Naive B cell (primary cell): ENCODE results near the gene ABHD2. TPM values are rescaled to one million over a fixed set of nuclear protein-coding genes. Genes with fewer than 3 reads are reported as not detected.
"Not testable (repeated sequence)": the region's sequence is repeated elsewhere in the genome, so short reads cannot be mapped to it uniquely, and the experiment has no call there.

Experiments
- ATAC-seq, 2 donors: fragments of 150-1000 bp; cut with Tn5 transposase; 2 replicates each; pipeline ENCODE4 v1.10.0; 2021; ENCODE audit warnings: low read depth in 2 of 2, mild to moderate bottlenecking in 2 of 2, moderate library complexity in 2 of 2
- DNase-seq: peaks from one replicate; pipeline ENCODE4 v3.0.0; 2022
- H3K27ac Mint-ChIP-seq, 6 donors: one replicate each; pipeline ENCODE4 v1.8.0; 2020 to 2022; ENCODE audit warnings: mild to moderate bottlenecking in 6 of 6, mixed read lengths in 6 of 6, moderate library complexity in 5 of 6, inconsistent platforms in 2 of 6
- H3K27me3 Mint-ChIP-seq, 3 donors: one replicate each; pipeline ENCODE4 v1.8.0; 2021 to 2022; ENCODE audit warnings: mixed read lengths in 3 of 3, mild to moderate bottlenecking in 1 of 3
- H3K36me3 Mint-ChIP-seq, 2 donors: one replicate each; pipeline ENCODE4 v1.8.0; 2020 to 2022; ENCODE audit warnings: mixed read lengths in 2 of 2, inconsistent platforms in 1 of 2, mild to moderate bottlenecking in 1 of 2
- H3K4me1 Mint-ChIP-seq, 3 donors: one replicate each; pipeline ENCODE4 v1.8.0; 2020 to 2022; ENCODE audit warnings: mixed read lengths in 3 of 3, inconsistent platforms in 1 of 3, mild to moderate bottlenecking in 1 of 3, moderate library complexity in 1 of 3
- H3K4me3 Mint-ChIP-seq, 8 donors: one replicate each; pipeline ENCODE4 v1.8.0; 2020 to 2022; ENCODE audit warnings: mild to moderate bottlenecking in 8 of 8, mixed read lengths in 8 of 8, moderate library complexity in 8 of 8, inconsistent platforms in 2 of 8
- H3K9me3 Mint-ChIP-seq, 7 donors: one replicate each; pipeline ENCODE4 v1.8.0; 2020 to 2022; ENCODE audit warnings: mixed read lengths in 7 of 7, mild to moderate bottlenecking in 5 of 7, inconsistent platforms in 2 of 7, moderate library complexity in 1 of 7
- polyA plus RNA-seq, 6 donors: library from polyadenylated mRNA; unstranded; fragments of 300-500 nt; fragmentation: Illumina TruSeq; gene quantifications; one replicate each; pipeline ENCODE4 v1.2.3, GENCODE V29; 2021; ENCODE audit warnings: low read depth in 6 of 6

Gene ABHD2
- polyA plus RNA-seq, 6 donors from 2014 or later: 5.4 to 17.6 (median 12.1) TPM

DNA sequence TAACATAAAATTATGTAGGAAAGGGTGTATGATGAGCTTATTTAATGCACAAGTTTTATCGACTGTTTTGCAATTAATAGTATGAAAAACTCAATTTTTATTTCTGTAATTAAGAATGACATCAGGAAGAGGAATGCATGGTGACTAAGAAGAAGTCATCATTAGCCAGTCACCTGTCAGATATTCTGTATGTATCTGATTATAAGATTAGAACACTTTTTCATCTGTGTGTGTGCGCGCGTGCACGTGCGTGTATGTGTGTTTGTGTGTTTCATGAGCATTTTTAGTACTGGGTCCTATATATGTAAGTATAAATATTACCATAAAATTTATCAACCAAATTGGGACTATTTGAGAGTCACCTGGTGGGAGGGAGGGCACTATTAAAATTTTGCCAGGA is 5.0 kb upstream of the ABHD2 start:
- H3K36me3 Mint-ChIP-seq: no peaks in the 10 kb centered on the region
- no peak for DNase-seq
- peaks cover 10 to 12% (median 11%) of the 10 kb centered on the region in 3 donors for H3K27me3 Mint-ChIP-seq
- H3K9me3 Mint-ChIP-seq: no peaks in the 10 kb centered on the region
- H3K4me3 Mint-ChIP-seq: no peak overlapping the region
- ATAC-seq: no peak
- no peak overlapping the region for H3K27ac Mint-ChIP-seq
- H3K4me1 Mint-ChIP-seq: no peaks in the 10 kb centered on the region

DNA sequence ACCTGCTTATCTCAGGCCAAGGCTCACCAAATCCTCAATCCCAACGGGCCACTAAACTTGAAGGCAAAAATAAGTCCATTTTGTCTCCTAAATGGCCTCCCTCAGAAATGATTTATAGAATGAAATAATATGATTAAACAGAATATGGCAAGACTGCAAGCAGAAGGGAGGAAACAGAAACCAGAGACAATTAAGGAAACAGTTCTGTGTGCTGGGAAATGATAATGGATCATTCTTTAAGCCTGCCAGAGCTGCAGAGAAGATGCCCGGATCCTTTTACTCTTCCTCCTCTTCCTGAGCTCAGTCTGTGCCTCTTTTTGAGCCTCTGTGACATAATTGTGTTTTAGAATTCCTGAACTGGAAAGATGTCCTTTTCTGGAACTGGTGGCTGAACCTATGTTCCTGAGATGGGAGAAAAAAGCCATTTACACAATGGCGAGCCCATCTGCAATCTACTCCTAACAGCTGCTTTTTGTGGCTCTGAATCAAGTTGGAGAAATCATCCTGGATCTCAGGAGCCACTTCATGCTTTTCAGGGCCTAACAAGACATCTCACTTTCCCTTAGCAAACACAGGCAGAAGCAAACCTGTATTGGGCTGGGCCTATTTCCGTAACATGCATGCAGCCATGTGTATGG is 2.8 kb upstream of the ABHD2 start:
- Mint-ChIP-seq H3K4me1 (peaks cover 13 to 16% (median 13%) of the 10 kb centered on the region in 3 donors), H3K36me3 (no peaks in the 10 kb centered on the region), H3K27me3 (peaks cover 2 to 5% (median 4%) of the 10 kb centered on the region in 3 donors), H3K4me3 (no peak overlapping the region), H3K9me3 (no peaks in the 10 kb centered on the region), H3K27ac (no peak overlapping the region)
- ATAC-seq: no peak
- DNase-seq: no peak

DNA sequence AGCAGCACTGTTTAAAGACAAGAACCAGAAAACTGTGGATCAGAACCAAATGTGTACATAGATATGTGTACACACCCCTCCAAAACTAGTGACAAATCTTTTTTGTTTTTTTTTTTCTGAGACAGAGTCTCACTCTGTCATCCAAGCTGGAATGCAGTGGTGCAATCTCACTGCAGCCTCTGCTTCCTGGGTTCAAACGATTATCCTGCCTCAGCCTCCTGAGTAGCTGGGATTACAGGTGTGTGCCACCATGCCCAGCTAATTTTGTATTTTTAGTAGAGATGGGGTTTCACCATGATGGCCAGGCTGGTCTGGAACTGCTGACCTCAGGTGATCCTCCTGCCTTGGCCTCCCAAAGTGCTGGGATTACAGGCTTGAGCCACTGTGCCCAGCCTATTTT is 2.3 kb upstream of the ABHD2 start:
- H3K36me3 Mint-ChIP-seq, H3K27me3 Mint-ChIP-seq, H3K27ac Mint-ChIP-seq, H3K9me3 Mint-ChIP-seq, H3K4me3 Mint-ChIP-seq, ATAC-seq, DNase-seq: not testable (repeated sequence)
- H3K4me1 Mint-ChIP-seq: peaks cover 18 to 22% (median 18%) of the 10 kb centered on the region in 3 donors

DNA sequence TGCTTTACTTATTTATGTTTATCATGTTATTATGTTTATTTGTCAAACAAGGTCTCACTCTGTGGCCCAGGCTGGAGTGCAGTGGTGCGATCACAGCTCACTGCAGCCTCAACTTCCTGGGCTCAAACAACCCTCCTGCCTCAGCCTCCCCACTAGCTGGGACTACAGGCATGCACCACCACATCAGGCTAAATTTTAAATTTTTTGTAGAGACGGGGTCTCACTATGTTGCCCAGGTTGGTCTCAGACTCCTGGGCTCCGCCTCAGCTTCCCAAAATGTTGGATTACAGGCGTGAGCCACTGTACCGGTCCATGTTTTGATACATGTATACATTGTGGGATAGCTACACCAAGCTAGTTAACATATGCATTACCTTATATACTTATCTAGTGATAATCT is 1.9 kb upstream of the ABHD2 start:
- DNase-seq, H3K27me3 Mint-ChIP-seq, H3K27ac Mint-ChIP-seq, H3K9me3 Mint-ChIP-seq, H3K36me3 Mint-ChIP-seq, ATAC-seq: not testable (repeated sequence)
- peaks cover 23 to 26% (median 23%) of the 10 kb centered on the region in 3 donors for H3K4me1 Mint-ChIP-seq
- H3K4me3 Mint-ChIP-seq: peak overlapping the region in 3 of 8 donors; percentile 30 to 73 (median 44)

DNA sequence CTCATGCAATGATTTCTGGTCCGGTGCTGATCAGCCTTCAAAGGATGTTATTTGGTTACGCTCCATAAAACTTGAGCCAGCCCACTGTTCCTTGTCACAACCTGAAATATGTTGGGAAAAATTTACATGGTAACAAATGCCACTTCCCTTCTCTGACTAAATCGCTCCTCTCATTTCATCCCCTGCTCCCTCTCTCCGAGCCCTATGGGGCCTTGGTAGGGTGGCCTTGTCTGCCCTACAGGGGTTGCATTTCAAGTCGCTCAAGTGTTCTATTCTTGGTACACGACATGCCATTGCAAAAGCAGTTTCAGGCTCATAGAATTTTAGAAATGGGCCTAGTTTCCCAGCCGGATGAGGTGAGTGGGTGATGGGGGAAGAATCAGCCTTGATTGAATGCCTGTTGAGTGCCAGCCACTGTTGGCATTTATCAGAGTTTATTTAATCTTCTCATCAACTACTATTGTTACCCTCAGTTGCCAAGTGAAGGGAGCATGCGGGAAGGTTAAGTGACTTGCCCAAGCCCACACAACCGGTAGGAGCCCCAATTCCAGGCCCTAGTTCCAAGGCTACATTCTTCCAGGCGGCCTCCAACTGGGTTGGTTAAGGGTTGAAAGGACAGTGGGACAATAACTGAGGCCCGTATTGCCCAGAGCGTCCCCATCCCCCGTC is 961 bp upstream of the ABHD2 start:
- Mint-ChIP-seq H3K4me3 (peak overlapping the region in 2 of 8 donors; percentile 28 to 44), H3K4me1 (peaks cover 31 to 34% (median 31%) of the 10 kb centered on the region in 3 donors), H3K27ac (no peak overlapping the region), H3K9me3 (no peaks in the 10 kb centered on the region), H3K36me3 (no peaks in the 10 kb centered on the region), H3K27me3 (no peaks in the 10 kb centered on the region)
- DNase-seq (no peak), ATAC-seq (no peak)

DNA sequence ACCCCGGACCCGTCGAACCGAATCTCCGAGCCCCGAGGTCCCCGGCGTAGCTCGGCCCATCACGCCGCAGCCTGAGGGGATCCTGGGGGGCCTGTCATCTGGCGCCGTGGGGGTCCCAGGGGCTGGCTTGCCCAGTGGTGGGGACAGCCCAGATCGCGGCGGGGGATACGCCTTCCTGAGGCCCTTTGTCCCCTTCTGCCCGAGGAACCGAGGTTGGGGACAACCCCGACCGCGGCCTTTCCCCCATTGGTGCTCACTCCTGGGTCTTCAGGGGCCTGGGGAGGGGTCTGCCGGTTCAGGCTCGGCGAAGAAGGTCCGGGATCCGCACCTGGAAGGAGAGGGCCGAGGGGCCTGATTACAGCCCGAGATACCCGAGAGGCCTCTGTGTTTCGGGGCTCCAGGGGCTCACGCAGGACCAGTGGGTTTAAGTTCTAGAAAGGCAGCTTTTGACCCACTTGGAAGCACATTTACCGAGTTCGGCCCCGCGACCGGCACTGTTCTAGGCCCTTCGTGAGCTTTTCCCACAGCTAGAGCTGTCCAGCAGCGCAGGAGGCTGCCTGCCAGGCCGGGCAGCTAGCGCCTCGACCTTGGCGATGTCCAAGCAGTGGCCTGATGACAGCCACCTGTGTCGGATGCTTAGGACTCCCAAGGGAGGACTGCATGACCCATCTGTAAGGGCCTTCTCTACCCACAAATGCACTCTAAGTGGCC is 504 bp downstream of the ABHD2 start:
- peak in 1 of 2 donors; percentile 5 for ATAC-seq
- Mint-ChIP-seq H3K9me3 (no peaks in the 10 kb centered on the region), H3K4me1 (peaks cover 31 to 35% (median 34%) of the 10 kb centered on the region in 3 donors), H3K4me3 (no peak overlapping the region), H3K27me3 (no peaks in the 10 kb centered on the region), H3K27ac (peak overlapping the region in 1 of 6 donors; percentile 87), H3K36me3 (peaks cover 0 to 4% of the 10 kb centered on the region in 2 donors)
- no peak for DNase-seq

DNA sequence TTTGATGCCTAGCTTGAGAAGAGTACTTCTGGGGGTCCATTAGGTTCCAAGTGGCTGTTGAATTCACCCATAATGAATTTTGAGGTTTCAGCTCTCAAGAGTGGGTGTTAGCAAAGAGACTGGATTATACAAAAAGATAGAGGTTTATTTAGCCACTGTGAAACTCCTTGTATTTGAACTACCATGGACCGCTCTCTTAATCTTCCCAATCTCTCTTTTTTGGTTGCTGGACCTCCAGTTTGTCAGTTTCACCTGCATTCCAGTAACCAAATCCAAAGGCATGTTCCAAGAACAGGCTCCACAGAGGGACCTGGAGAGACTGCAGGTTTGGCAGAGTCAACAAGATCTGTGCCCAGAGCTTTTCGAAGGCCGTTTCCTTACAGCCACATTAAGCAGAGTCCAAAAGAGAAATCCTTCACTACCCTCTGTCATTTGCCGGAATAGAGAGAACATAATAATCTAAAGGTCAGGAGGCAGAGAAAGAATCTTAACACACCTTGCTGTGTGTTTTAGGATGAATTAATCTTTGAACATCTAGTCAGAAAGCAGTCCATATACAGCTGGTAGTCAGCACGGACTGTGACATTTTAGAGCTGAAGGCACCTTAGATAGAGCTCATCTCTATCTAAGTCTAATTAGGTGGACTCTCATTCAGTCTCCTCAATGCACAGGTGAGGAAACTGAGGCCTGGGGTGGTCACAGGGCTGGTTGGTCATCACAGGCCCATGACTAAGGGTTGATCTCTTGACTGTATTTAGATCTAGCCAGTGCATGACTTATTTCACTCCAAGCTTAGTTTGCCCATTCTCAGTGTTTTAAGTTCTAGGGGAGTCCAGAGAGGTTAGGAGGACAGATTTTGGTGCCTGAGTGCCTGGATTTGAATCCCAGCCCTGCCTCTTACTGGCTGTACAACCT is 1.3 kb downstream of the ABHD2 start:
- Mint-ChIP-seq H3K4me3 (peak overlapping the region in 1 of 8 donors; percentile 83), H3K9me3 (no peaks in the 10 kb centered on the region), H3K36me3 (peaks cover 0 to 4% of the 10 kb centered on the region in 2 donors), H3K4me1 (peaks cover 31 to 36% (median 35%) of the 10 kb centered on the region in 3 donors), H3K27ac (peak overlapping the region in 5 of 6 donors; percentile 9 to 92 (median 71)), H3K27me3 (no peaks in the 10 kb centered on the region)
- ATAC-seq (no peak), DNase-seq (no peak)

DNA sequence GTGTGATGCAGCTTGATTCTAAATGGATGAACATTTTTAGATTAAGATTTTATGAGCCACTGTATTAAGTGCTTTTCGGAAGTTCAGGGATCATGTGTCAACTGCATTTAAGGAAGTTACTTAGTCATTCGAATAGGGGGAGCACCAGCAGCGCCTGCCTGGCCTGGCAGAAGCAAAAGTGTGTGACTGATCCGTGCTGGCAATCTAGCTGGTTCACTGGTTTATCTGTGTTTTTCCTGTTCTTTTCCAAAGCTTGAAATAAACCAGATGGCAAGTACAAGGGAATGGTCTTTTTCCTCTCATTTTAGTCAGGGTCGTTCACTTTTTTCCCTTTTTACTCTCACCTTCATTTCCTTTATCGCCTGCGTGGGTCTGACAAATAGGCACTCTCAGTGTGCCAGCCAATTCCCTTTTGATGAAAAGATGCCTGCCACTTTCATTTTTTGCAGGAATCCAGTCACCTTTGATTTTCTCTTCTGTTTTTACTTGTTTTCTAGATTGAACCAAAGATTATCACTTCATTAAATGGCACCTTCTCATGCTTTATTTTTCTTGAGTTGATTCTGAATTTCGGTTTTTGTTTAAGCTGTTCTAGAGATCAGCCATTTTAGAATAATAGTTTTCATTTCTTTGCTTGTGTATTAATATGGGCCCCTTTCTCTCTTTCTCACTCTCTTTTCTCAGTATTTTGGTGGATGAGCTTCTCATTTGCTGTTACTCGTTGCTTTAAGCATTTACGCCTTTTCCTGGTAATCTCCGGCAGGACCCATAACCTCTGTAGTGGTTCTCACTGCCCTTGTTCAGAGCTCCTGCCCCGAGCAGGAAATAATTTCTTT is 2.8 kb downstream of the ABHD2 start:
- Mint-ChIP-seq H3K4me3 (peak overlapping the region in 5 of 8 donors; percentile 70 to 90 (median 84)), H3K27ac (peak overlapping the region; percentile 74 to 94 (median 88)), H3K4me1 (peaks cover 35 to 36% (median 36%) of the 10 kb centered on the region in 3 donors), H3K27me3 (no peaks in the 10 kb centered on the region), H3K9me3 (no peaks in the 10 kb centered on the region), H3K36me3 (peaks cover 0 to 8% of the 10 kb centered on the region in 2 donors)
- DNase-seq (peak; percentile 56), ATAC-seq (peak; percentile 22 to 28)

DNA sequence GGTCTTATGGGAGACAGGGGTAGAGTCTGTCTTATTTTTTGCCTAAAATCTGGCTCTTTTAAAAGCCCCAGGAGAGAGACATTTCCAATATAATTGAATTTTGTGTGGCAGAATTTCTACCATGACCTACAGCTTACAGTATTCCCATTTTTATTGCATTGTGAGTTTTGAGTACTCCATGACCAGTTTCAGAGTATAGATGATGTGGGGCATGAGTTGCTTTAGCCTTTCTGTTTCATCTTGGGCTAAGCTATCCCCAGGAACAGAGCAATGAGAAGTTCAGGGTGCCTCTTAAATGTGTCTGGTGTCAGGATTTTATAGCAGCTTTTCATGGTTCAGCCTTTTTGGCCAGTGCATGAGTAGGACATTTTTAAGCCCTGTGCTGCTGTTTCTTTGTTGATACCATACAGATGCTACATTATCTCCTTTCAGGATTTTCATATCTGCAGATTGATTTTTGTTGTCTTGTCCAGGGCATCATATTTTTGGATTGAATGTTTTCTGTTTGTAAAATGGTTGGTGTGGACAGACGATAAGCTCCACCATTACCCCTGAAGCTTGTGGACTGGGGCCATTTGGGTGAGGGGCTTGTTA is 3.5 kb downstream of the ABHD2 start:
- Mint-ChIP-seq H3K4me1 (peaks cover 35 to 36% (median 36%) of the 10 kb centered on the region in 3 donors), H3K27me3 (no peaks in the 10 kb centered on the region), H3K27ac (peak overlapping the region; percentile 74 to 94 (median 88)), H3K4me3 (peak overlapping the region in 5 of 8 donors; percentile 70 to 90 (median 84)), H3K9me3 (no peaks in the 10 kb centered on the region), H3K36me3 (peaks cover 0 to 8% of the 10 kb centered on the region in 2 donors)
- no peak for DNase-seq
- no peak for ATAC-seq

DNA sequence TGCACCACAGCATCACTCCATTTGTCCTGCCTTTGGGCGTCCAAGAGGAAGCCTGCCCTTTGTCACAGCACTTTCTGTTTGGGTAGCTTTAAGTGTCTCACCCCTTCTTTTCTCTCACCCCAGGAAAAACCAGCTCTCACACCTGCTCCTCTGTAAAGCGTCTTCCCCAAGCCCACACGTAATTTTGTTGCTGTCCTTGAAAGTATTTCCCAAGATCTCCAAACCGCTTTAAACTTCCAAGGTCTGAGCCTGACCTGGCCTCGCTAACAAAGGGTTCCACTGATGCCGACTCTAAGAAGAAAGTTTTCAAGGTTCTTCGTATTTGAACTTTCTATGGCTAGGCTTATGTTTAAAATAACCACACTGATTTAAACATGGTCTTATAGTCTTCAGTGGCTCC is 5.3 kb downstream of the ABHD2 start:
- Mint-ChIP-seq H3K4me3 (peak overlapping the region in 1 of 8 donors; percentile 28), H3K9me3 (no peaks in the 10 kb centered on the region), H3K4me1 (peaks cover 36 to 39% (median 36%) of the 10 kb centered on the region in 3 donors)

DNA sequence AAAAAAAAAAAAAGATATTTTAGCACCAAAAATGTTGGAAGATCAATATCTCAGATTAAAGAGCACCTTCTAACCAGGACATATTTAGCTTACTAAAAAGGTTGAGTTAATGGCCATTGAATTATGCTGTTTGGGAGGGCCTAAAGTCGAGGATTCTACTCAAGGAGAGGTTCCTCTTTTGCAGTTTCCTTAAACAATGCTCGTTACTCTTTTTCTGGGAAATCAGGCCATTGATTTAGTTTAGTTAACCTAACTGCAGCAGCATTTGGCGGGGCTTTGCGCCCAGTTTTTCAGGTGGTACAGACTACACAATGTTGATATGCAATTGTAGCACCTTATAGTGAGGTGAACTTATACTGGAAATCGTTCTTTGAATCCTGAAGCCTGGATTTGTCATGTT is 6.8 kb downstream of the ABHD2 start:
- Mint-ChIP-seq H3K9me3 (no peaks in the 10 kb centered on the region), H3K4me1 (peaks cover 23 to 29% (median 26%) of the 10 kb centered on the region in 3 donors), H3K36me3 (peaks cover 0 to 8% of the 10 kb centered on the region in 2 donors), H3K27me3 (no peaks in the 10 kb centered on the region), H3K4me3 (no peak overlapping the region), H3K27ac (peak overlapping the region in 1 of 6 donors; percentile 7)
- no peak for ATAC-seq
- no peak for DNase-seq

More for the DNA sequence above, 5.3 kb downstream of the ABHD2 start:
- ATAC-seq: no peak
- no peak for DNase-seq
- peaks cover 0 to 8% of the 10 kb centered on the region in 2 donors for H3K36me3 Mint-ChIP-seq
- H3K27me3 Mint-ChIP-seq: no peaks in the 10 kb centered on the region
- H3K27ac Mint-ChIP-seq: peak overlapping the region in 2 of 6 donors; percentile 50 to 59

DNA sequence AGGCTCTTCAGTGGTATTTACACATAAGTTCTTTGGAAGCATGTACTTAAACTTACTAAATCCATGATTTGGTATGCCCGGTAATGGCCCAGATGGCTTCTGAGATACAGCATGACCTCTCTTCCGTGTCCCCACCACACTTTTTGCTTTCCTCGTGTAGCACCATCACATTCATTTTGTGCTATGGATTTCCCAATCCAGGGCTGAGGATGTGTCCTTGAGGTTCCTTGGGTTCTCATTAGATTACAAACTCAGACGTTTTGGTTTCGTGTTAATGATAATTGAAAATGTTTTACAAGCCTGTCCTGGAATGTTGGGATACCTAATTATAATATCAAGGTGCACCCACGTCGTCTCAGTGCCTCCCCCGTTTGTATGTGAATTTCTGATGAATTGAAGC is 7.3 kb downstream of the ABHD2 start:
- ATAC-seq (no peak), DNase-seq (no peak)
- H3K36me3 Mint-ChIP-seq: peaks cover 0 to 8% of the 10 kb centered on the region in 2 donors
- no peak overlapping the region for H3K4me3 Mint-ChIP-seq
- H3K27me3 Mint-ChIP-seq: no peaks in the 10 kb centered on the region
- peak overlapping the region in 1 of 6 donors; percentile 11 for H3K27ac Mint-ChIP-seq
- H3K4me1 Mint-ChIP-seq: peaks cover 19 to 24% (median 21%) of the 10 kb centered on the region in 3 donors
- no peaks in the 10 kb centered on the region for H3K9me3 Mint-ChIP-seq
